K562 (cell line): ENCODE results near the gene SLC6A4. TPM values are rescaled to one million over a fixed set of nuclear protein-coding genes. Genes with fewer than 3 reads are reported as not detected.
A peak's percentile ranks its signal among the peaks of the same experiment; 100 is the strongest.

Experiments used
- ATAC-seq: fragments of 200-7000 bp; cut with Tn5 transposase; 3 replicates; pipeline ENCODE4 v1.9.1; 2020; ENCODE audit warnings: moderate library complexity
- BruUV-seq: library from RNA; stranded (reverse); fragments of 400-500 nt; replicated peaks from 2 replicates; lab custom pipeline; 2021; lab: Mats Ljungman, UMichigan
- CTCF ChIA-PET: fragments of 300-600 bp; formaldehyde crosslinking; extraction: SDS; loops from one replicate; lab custom pipeline; 2021; ENCODE audit warnings: low intra/inter-chr PET ratio; lab: Yijun Ruan, JAX
- POLR2A ChIA-PET: fragments of 300-600, 350-650 bp; sonication (Branson Sonifier 250); formaldehyde crosslinking; extraction: SDS; loops from one replicate; lab custom pipeline; 2021; ENCODE audit warnings: antibody characterized with exemption, inconsistent platforms; lab: Yijun Ruan, JAX
- DNase-seq, 4 experiments: peaks; one replicate each; pipeline versions ENCODE4 v3.0.0 to v3.0.0-alpha.2; 2011 to 2018; ENCODE audit warnings: low spot score in 3 of 4, mixed read lengths in 3 of 4; ENCODE audit errors: extremely low read depth in 1 of 4
- FAIRE-seq: peaks from 2 replicates; lab custom pipeline; 2011; peaks lifted over from hg19 to GRCh38; lab: Jason Lieb, UNC
- H2AFZ ChIP-seq: 2 replicates; pipeline ENCODE4 v1.6.0; 2011; ENCODE audit warnings: low read depth, low read length, control low read depth, inconsistent platforms
- H3K27ac ChIP-seq: fragments of 200-600 bp; 3 replicates; pipeline ENCODE4 v1.8.0; 2011; ENCODE audit warnings: low read depth, mild to moderate bottlenecking, control low read depth, inconsistent platforms, low read length, moderate library complexity, mixed read lengths; ENCODE audit errors: extremely low read depth
- H3K27me3 ChIP-seq, 2 experiments: fragments of 300-600 bp in 1 of 2; 2 replicates in 1 of 2; 3 replicates in 1 of 2; pipeline versions ENCODE4 v1.6.0 to v1.8.0; 2011; ENCODE audit warnings: inconsistent platforms in 2 of 2, low read length in 2 of 2, mild to moderate bottlenecking in 1 of 2, mixed read lengths in 1 of 2, moderate library complexity in 1 of 2; ENCODE audit not compliant: control insufficient read depth in 2 of 2, insufficient read depth in 2 of 2
- H3K36me3 ChIP-seq: fragments of 300-600 bp; 3 replicates; pipeline ENCODE4 v1.8.0; 2011; ENCODE audit warnings: mild to moderate bottlenecking, low read length, inconsistent platforms; ENCODE audit not compliant: control insufficient read depth, insufficient read depth
- H3K4me1 ChIP-seq, 2 experiments: fragments of 200-600 bp in 1 of 2; replicated peaks in 1 of 2; 2 replicates in 1 of 2; 3 replicates in 1 of 2; pipeline versions ENCODE4 v1.5.1 to v1.8.0; 2011; ENCODE audit warnings: inconsistent platforms in 2 of 2, low read length in 2 of 2, mild to moderate bottlenecking in 1 of 2, mixed read lengths in 1 of 2, moderate library complexity in 1 of 2; ENCODE audit not compliant: control insufficient read depth in 2 of 2, insufficient read depth in 2 of 2
- H3K4me2 ChIP-seq: 2 replicates; pipeline ENCODE4 v1.6.1; 2011; ENCODE audit warnings: low read length, control low read depth, inconsistent platforms, mixed read lengths; ENCODE audit not compliant: insufficient read depth
- H3K4me3 ChIP-seq: fragments of 200-600 bp; sonication (generic), shearing (Covaris generic); 2 replicates; pipeline ENCODE4 v1.5.1; 2016; ENCODE audit warnings: control low read depth, inconsistent platforms
- H3K79me2 ChIP-seq: fragments of 200-600 bp; 3 replicates; pipeline ENCODE4 v1.8.0; 2011; ENCODE audit warnings: low read length, inconsistent platforms; ENCODE audit not compliant: control insufficient read depth, insufficient read depth
- H3K9ac ChIP-seq, 2 experiments: 2 replicates each; pipeline versions ENCODE4 v1.6.0 to v1.6.1; 2011; ENCODE audit warnings: low read depth in 2 of 2, low read length in 2 of 2, control low read depth in 1 of 2, inconsistent platforms in 1 of 2, mild to moderate bottlenecking in 1 of 2, mixed read lengths in 1 of 2; ENCODE audit not compliant: insufficient read depth in 1 of 2
- H3K9me1 ChIP-seq: one replicate; pipeline ENCODE4 v1.6.0; 2011; ENCODE audit warnings: inconsistent platforms, mild to moderate bottlenecking, low read length, moderate library complexity; ENCODE audit not compliant: control insufficient read depth, insufficient read depth
- H3K9me3 ChIP-seq: replicated peaks from 2 replicates; pipeline ENCODE4 v1.5.1; 2011; ENCODE audit warnings: low read depth, low read length, inconsistent platforms; ENCODE audit not compliant: control insufficient read depth, insufficient read depth
- H4K20me1 ChIP-seq: replicated peaks from 2 replicates; pipeline ENCODE4 v1.6.1; 2011; ENCODE audit warnings: low read length, inconsistent platforms, mixed read lengths; ENCODE audit not compliant: control insufficient read depth, insufficient read depth
- CBFA2T2 ChIP-seq: fragments of 450-650 bp; conservative IDR thresholded peaks from 2 replicates; pipeline ENCODE4 v1.6.1; 2017; ENCODE audit warnings: mild to moderate bottlenecking
- DPF2 ChIP-seq: fragments of 450-650 bp; IDR thresholded peaks from 2 replicates; pipeline ENCODE4 v1.6.1; 2016
- FOSL1 ChIP-seq: fragments of 200-800 bp; sonication (Bioruptor generic); conservative IDR thresholded peaks from 2 replicates; pipeline ENCODE4 v1.6.1; 2016; ENCODE audit warnings: missing genetic modification characterization, missing compliant biosample characterization
- FOXA1 ChIP-seq: fragments of 450-650 bp; IDR thresholded peaks from 2 replicates; pipeline ENCODE4 v1.6.1; 2016; ENCODE audit warnings: mild to moderate bottlenecking, borderline replicate concordance
- FOXO4 ChIP-seq: fragments of 450-650 bp; formaldehyde crosslinking; IDR thresholded peaks from 2 replicates; pipeline ENCODE4 v1.4.0; 2020; ENCODE audit warnings: mild to moderate bottlenecking, moderate library complexity
- HMG20B ChIP-seq: fragments of 250-450 bp; sonication (Bioruptor Pico); IDR thresholded peaks from 2 replicates; pipeline ENCODE4 v1.5.0; 2021; ENCODE audit warnings: mild to moderate bottlenecking
- JUND ChIP-seq, 2 experiments: IDR thresholded peaks; 2 replicates in 1 of 2; 3 replicates in 1 of 2; pipeline ENCODE4 v1.6.1; 2011; ENCODE audit warnings: borderline replicate concordance in 2 of 2, low read depth in 2 of 2, low read length in 2 of 2, improper control_type of control experiment in 1 of 2, missing biosample characterization in 1 of 2, missing genetic modification characterization in 1 of 2, missing genetic modification reagents in 1 of 2
- KAT8 ChIP-seq: fragments of 450-650 bp; IDR thresholded peaks from 2 replicates; pipeline ENCODE4 v1.6.1; 2016; ENCODE audit warnings: low read depth, mild to moderate bottlenecking
- MED1 ChIP-seq: sonication (generic); formaldehyde crosslinking; IDR thresholded peaks from 2 replicates; pipeline ENCODE4 v1.8.1; 2023; ENCODE audit warnings: missing genetic modification reagents, borderline replicate concordance
- RCOR1 ChIP-seq, 2 experiments: IDR thresholded peaks; 2 replicates each; pipeline ENCODE4 v1.6.1; 2012; ENCODE audit warnings: low read depth in 2 of 2, low read length in 2 of 2, borderline replicate concordance in 1 of 2, improper control_type of control experiment in 1 of 2
- SLC30A9 ChIP-seq: fragments of 250-450 bp; sonication (Bioruptor Pico); IDR thresholded peaks from 2 replicates; pipeline ENCODE4 v1.8.0; 2022; ENCODE audit warnings: mild to moderate bottlenecking, moderate library complexity
- TAL1 ChIP-seq: fragments of 450-650 bp; IDR thresholded peaks from 2 replicates; pipeline ENCODE4 v1.6.1; 2016; ENCODE audit warnings: mild to moderate bottlenecking
- TCF3 ChIP-seq: sonication (generic); formaldehyde crosslinking; IDR thresholded peaks from 2 replicates; pipeline ENCODE4 v1.4.0; 2020; ENCODE audit warnings: mild to moderate bottlenecking, missing genetic modification reagents
- TEAD4 ChIP-seq, 2 experiments: sonication (generic) in 1 of 2; formaldehyde crosslinking in 1 of 2; IDR thresholded peaks; 2 replicates each; pipeline versions ENCODE4 v1.6.1 to v1.8.0; 2012 to 2022; ENCODE audit warnings: borderline replicate concordance in 1 of 2, inconsistent platforms in 1 of 2, low read length in 1 of 2, mild to moderate bottlenecking in 1 of 2, missing genetic modification reagents in 1 of 2
- TSC22D4 ChIP-seq: fragments of 450-650 bp; IDR thresholded peaks from 2 replicates; pipeline ENCODE4 v1.6.1; 2016; ENCODE audit warnings: missing genetic modification characterization, missing biosample characterization, control low read depth
- ZNF551 ChIP-seq: fragments of 250-450 bp; sonication (Bioruptor Pico); IDR thresholded peaks from 2 replicates; pipeline ENCODE4 v1.5.0; 2021; ENCODE audit warnings: mild to moderate bottlenecking, moderate library complexity
- ZNF785 ChIP-seq: fragments of 250-450 bp; sonication (Bioruptor Pico); IDR thresholded peaks from 2 replicates; pipeline ENCODE4 v1.4.0; 2020; ENCODE audit warnings: mild to moderate bottlenecking
- WGBS: fragments of 100-300 bp; shearing (Covaris generic); methylation state at CpG from one replicate; pipeline ENCODE4 v1.1.6; 2016; ENCODE audit warnings: low coverage, mixed read lengths; ENCODE audit not compliant: insufficient coverage; ENCODE audit errors: missing lambda C conversion rate; 5-methylcytosine and 5-hydroxymethylcytosine counted together
- in situ Hi-C: fragments of 300-500 bp; cut with MboI; formaldehyde crosslinking; loops from 4 replicates; pipeline ENCODE4 v1.15.0; 2018; ENCODE audit warnings: inconsistent platforms, mixed read lengths
- intact Hi-C: fragments of 100-400 bp; cut with micrococcal nuclease; formaldehyde crosslinking; loops from 2 replicates; pipeline ENCODE4 v1.14.2; 2022
- polyA plus RNA-seq, 8 experiments: library from polyadenylated mRNA; depleted of rRNA in 4 of 8; stranded (reverse) in 5 of 8; unstranded in 3 of 8; fragments of >200 nt; fragmentation: Nextera tagmentation in 2 of 8; fragmentation: Illumina TruSeq in 1 of 8; extraction: Ambion mirVana in 2 of 8; extraction: Trizol in 1 of 8; gene quantifications; 2 replicates each; pipeline versions ENCODE4 v1.2.1 to v1.2.3, GENCODE V29; 2011 to 2014; ENCODE audit warnings: inconsistent platforms in 1 of 8, missing spikeins in 1 of 8
- total RNA-seq, 7 experiments: library from RNA; depleted of rRNA in 6 of 7; stranded (reverse); fragments of >200 nt in 6 of 7; fragmentation: Illumina TruSeq in 2 of 7; extraction: Trizol in 2 of 7; gene quantifications; 2 replicates each; pipeline versions ENCODE4 v1.2.1 to v1.2.3, GENCODE V29; 2011 to 2021; ENCODE audit warnings: low replicate concordance in 1 of 7
- TF ChIP-seq, protein P1 (sequence below): fragments of 250-450 bp; sonication (Bioruptor Pico); IDR thresholded peaks from 2 replicates; pipeline ENCODE4 v1.9.0; 2021; ENCODE audit warnings: mild to moderate bottlenecking
- TF ChIP-seq, protein P2 (sequence below): fragments of 200-800 bp; sonication (Bioruptor generic); IDR thresholded peaks from 2 replicates; pipeline ENCODE4 v1.6.1; 2017; ENCODE audit warnings: missing genetic modification characterization, missing compliant biosample characterization

SLC6A4 gene
- total and polyA plus RNA-seq, 9 of the 15 experiments (the other 6 are each of a cell fraction or from before 2014, with no cell fraction given), result 0.05 to 0.09 (median 0.07) TPM; not detected in 6

DNA sequence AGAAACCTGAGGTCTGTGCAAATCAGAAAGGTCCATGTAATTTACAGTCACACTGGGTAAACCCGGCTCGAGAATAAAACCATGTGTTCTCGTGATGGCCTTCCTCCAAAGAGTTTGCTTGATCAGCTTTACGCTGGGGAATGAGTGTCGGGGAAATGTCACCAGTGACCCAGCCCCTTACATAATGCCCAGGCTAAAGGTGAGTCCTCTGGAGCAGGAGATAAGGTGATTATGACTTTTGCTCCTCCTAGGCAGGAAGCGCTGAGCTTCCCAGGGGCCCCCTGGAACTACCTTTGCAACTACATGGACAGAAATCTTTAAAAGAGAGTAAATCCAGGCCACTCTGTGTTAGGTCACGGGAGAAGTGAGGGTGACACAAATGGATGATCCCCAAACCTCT, 15.7 kb downstream of the SLC6A4 start (continued):
- TF ChIP-seq, protein P1, sequence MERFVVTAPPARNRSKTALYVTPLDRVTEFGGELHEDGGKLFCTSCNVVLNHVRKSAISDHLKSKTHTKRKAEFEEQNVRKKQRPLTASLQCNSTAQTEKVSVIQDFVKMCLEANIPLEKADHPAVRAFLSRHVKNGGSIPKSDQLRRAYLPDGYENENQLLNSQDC (CRISPR knock-in tag), result no peak
- TF ChIP-seq DPF2, result peak; percentile 46
- no peak for TF ChIP-seq HMG20B (CRISPR knock-in tag)
- peak in 1 of 2 experiments; percentile 7; a peak in 1 of 4 replicates for TF ChIP-seq RCOR1 (IDR thresholded peaks at IDR 0.05; ENCODE audit: borderline replicate concordance in 1 of 2, low read depth in 2 of 2, low read length in 2 of 2)

GRCh38 chr17:30219315-30219714, 16.2 kb downstream of the SLC6A4 start:
- no peaks in the 10 kb centered on the region for H3K79me2 ChIP-seq
- ATAC-seq (peak; percentile 28; the same call in 2 of the 3 replicates), DNase-seq (no peak), FAIRE-seq (peak; percentile 56)
- H3K4me3 ChIP-seq, result no peak overlapping the region
- 30% methylated on average over 4 of the region's 4 CpGs for WGBS
- H3K36me3 ChIP-seq, result no peaks in the 10 kb centered on the region
- no peak overlapping the region for H2AFZ ChIP-seq
- no peaks in the 10 kb centered on the region for H3K9me1 ChIP-seq
- intact Hi-C loops (no loop called here), in situ Hi-C loops (no loop called here)
- H3K9me3 ChIP-seq, result no peaks in the 10 kb centered on the region
- H4K20me1 ChIP-seq, result no peaks in the 10 kb centered on the region
- no TSS peak for BruUV-seq
- H3K27me3 ChIP-seq, result no peaks in the 10 kb centered on the region
- H3K27ac ChIP-seq, result no peak overlapping the region
- H3K4me1 ChIP-seq, result peaks cover 14 to 16% of the 10 kb centered on the region in 2 experiments; a peak in 4 of 5 replicates
- ChIA-PET POLR2A (interaction anchor here (0.6 to 2.3 kb wide), 3 partner anchors 16 to 87 kb away, joined by 3 to 11 read pairs (median 4); no protein-coding TSS in a partner anchor), CTCF (interaction anchor here (1.0 kb wide), 1 partner anchor 118 kb away, joined by 3 read pairs; no protein-coding TSS in a partner anchor)
- no peak overlapping the region for H3K9ac ChIP-seq
- H3K4me2 ChIP-seq, result peak overlapping the region; percentile 46; the same call in 1 of the 2 replicates
- TF ChIP-seq FOSL1 (tag) (peak; percentile 68), TSC22D4 (tag) (no peak), FOXO4 (CRISPR knock-in tag) (no peak), MED1 (no peak), ZNF551 (CRISPR knock-in tag) (no peak), JUND (IDR thresholded peaks at IDR 0.05; ENCODE audit: borderline replicate concordance, low read depth, low read length) (peak; percentile 48; the same call in 1 of the 2 replicates), JUND (tag; IDR thresholded peaks at IDR 0.05; ENCODE audit: borderline replicate concordance, low read depth, low read length) (no peak; the same call in 2 of the 3 replicates), SLC30A9 (CRISPR knock-in tag) (no peak), KAT8 (no peak), TAL1 (peak; percentile 48; the same call in 1 of the 2 replicates), ZNF785 (no peak), TCF3 (CRISPR knock-in tag) (0 out of 2 replicates have a peak, but pooled peaks have one; percentile 7), TEAD4 (IDR thresholded peaks at IDR 0.05; ENCODE audit: low read length) (0 out of 2 replicates have a peak, but pooled peaks have one; percentile 25), TEAD4 (CRISPR knock-in tag; IDR thresholded peaks at IDR 0.05; ENCODE audit: borderline replicate concordance) (no peak), CBFA2T2 (peak; percentile 43; the same call in 1 of the 2 replicates), FOXA1 (no peak)
- TF ChIP-seq, protein P2, sequence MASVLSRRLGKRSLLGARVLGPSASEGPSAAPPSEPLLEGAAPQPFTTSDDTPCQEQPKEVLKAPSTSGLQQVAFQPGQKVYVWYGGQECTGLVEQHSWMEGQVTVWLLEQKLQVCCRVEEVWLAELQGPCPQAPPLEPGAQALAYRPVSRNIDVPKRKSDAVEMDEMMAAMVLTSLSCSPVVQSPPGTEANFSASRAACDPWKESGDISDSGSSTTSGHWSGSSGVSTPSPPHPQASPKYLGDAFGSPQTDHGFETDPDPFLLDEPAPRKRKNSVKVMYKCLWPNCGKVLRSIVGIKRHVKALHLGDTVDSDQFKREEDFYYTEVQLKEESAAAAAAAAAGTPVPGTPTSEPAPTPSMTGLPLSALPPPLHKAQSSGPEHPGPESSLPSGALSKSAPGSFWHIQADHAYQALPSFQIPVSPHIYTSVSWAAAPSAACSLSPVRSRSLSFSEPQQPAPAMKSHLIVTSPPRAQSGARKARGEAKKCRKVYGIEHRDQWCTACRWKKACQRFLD (CRISPR knock-in tag), result no peak
